GM19351 (cell line): ENCODE results near the gene CUEDC1.
A peak's percentile ranks its signal among the peaks of the same experiment; 100 is the strongest.

Experiments used
- ATAC-seq: cut with Tn5 transposase; IDR thresholded peaks from one replicate; pipeline ENCODE4 v1.9.1; 2021; ENCODE audit warnings: mild to moderate bottlenecking, moderate library complexity; ENCODE audit not compliant: unreplicated experiment

CUEDC1 gene

DNA sequence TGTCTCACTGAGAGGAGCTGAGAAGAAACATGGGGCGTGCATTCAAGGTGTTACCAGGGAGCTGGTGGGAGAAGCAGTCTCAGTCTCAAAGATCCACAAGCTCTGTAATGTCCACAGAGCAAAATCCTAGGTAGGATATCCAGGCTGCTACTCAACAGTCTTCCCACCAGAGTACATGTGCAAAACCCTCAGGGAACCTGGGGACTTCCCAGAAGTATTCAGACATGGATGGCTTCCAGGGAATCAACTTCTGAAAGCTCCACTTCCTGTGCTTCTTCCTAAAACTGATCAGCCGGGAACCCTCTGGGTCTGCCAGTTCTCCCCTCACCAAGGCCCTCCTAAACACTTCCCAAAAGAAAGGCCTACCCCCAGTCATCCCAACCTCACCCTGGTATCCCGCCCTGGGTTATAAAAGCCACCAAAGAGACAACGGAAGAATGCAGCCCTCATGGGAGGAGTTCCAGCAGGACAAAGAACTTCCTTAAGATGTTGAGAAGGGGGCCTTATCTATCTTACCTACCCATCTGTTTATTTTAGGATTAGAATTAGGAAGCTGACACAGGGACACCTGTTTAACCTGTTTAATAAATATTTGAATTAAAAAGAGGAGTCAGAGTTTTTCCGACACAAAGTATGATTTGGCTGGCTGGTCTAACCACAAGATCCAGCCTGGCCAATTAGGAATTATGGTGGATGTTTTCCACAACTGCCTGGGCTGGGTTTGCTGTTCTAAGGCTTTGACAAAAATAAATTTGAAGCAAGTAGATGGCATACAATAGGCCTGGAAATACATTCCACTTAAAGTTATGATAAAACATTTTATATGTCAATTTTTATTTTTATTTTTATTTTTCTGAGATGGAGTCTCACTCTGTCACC lies 37.0 kb downstream of the CUEDC1 start:
- ATAC-seq, result no peak

DNA sequence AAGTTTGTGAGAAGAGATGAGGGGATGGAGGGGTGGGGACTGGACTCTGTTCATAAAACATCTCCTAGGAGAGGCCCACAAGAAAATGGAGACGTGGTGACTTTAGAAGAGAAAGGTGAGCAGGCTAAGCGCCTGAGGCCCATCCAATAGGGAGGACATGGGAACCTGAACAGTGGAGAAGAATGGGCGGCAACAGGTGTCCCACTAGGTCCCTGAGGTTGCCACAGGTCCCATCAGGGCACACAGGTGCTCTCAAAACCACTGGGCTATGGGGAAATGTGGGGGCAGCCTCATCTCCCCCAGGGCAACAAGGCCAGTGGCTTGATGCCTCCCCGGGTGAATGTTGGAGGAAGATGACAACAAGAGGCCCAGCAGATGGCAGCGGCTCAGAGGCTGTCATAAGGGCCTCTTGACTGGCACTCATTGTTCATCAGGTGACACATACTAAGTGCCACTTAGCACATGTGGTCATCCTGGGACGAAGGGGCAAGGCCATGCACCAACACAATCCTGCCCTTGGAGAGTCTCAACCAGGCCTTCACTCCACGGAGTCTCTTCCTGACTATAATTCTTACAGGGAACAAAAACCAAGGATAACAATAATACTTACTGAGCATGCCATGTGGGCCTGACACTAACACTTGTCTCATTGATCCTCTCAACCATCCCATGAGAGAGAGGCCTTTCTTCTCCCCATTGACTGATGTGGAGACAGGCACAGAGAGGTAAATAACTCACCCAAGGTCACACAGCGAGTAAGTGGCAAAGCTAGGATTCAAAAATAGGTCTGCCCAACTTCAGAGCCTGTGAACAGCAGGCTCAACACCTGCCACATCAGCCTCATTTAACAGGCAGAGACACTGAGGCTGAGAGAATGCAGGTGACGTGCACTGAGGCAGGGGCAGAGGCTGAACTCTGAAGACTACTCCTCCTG lies 38.0 kb downstream of the CUEDC1 start:
- ATAC-seq, result no peak

DNA sequence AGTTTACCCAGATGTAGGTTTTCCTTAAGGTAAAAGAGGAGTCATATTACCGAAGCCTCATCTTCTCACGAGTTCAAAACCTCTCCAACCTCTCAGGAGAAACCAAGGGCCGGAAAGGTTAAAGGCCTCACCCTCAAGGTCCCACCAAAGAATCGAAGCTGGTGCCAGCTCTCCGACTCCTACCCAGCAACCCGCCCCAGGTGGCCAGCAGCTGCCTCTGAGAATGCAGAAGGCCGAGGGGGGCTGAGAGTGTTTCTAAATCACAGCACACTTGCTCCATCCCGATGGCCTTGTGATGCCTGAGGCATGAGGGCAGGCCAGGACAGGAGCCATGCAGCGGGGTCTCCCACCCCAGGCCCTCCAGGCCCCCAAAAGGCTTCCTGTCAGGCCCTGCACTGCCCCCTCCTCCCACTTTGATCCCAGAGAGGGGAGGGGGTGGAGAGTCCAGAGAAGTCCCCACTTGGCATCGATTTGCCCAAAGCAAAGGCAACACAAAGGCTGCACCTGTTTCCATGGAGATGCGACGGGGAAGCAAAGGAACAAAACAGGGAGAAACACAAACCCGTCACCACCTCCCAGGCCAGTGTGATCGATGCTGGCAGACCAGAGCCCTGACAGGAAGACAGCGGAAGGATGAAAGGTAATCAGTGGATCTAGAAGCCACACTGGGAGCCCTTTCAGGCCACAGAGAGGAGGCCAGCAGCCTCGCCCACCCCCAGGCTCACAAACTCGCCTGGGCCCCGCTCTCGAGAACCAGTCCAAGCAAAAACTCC lies 39.0 kb downstream of the CUEDC1 start:
- ATAC-seq, result no peak

DNA sequence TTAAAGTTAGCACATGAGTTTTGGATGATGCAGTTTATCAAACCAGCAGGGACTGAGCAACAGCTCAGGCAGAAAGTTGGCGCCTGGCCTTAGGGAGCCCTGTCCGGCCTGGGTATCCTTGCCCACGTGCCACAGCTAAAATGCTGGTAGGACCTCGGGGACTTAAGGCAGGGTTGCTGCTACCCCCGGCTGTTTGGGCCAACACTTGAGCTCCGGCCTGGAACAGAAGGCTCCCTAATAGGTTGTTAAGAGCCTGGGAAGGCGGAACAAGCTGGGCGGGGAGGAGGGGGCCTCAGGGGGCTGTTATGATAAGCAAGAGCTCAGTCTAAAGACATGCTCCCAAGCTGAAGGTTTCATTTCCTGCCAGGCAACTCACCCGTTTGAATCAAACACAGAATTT lies 39.7 kb downstream of the CUEDC1 start:
- no peak for ATAC-seq

- no peak for ATAC-seq
Observed at GRCh38 chr17:57914273-57915142, 40.7 kb downstream of the CUEDC1 start.

- no peak for ATAC-seq
Observed at GRCh38 chr17:57913575-57914272, 41.5 kb downstream of the CUEDC1 start.

DNA sequence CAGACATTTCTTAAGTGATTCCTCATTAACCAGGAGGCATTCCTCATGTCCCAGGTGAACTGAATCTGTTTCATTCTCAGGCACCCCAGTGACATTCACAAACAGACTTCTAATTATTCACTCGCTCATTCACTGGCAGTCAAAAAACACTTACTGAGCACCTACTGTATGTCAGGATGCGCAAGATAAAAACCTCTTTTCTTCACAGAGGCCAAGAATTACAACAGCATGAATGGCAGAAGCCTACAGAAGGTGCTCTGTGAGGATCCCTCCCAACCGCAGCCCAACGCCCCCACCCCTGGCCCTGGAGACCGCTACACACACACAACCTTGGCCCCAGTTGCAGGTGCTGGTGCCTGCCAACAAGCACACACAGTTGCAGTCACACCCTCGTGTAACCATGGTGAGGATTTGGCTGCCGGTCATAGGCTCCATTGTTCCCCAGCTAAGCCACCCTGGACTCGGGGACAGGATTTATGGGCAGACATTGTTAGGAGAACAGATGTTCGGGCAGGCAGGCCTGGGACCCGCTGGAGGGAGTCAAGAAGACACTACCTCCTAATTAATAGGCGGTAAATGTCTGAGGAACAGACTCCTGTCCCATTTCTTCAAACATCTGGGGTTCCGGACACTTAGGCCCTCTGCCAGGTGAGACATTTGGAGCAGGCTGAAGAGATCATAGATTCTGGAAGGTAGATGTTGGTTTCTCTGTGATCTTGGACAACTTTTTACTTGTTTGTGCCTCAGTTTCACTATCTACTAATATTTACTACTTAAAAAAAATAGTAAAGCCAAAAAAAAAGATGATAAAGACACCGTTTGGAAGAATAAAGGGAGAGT lies 43.2 kb downstream of the CUEDC1 start:
- ATAC-seq, result no peak

- no peak for ATAC-seq
Observed at GRCh38 chr17:57910462-57911420, 44.5 kb downstream of the CUEDC1 start.

GRCh38 chr17:57909551-57909950 lies 45.7 kb downstream of the CUEDC1 start:
- no peak for ATAC-seq

- ATAC-seq, result no peak
Observed at GRCh38 chr17:57908278-57908677, 46.9 kb downstream of the CUEDC1 start.

- no peak for ATAC-seq
Observed at GRCh38 chr17:57906910-57907309, 48.3 kb downstream of the CUEDC1 start.

DNA sequence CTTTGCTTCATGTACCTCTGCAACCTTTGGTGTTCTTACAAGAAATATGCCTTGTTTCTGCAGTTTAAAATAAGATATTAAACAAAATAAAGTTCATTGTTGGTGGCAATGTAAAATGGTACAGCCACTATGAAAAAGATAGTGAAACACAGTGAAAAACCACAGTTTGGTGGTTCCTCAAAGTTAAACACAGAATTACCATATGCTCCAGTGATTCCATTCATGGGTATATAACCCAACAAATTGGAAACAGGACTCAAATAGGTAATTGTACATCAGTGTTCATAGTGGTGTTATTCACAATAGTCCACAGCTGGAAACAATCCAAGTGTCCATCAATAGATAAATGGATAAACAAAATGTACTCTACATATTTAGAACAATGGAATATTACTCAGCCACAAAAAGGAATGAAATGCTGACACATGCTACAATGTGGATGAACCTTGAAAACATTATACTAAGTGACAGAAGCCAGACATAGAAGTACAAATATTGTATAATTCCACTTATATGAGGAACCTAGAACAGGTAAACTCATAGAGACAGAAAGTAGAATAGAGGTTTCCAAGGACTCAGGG lies 49.2 kb downstream of the CUEDC1 start:
- ATAC-seq, result no peak

DNA sequence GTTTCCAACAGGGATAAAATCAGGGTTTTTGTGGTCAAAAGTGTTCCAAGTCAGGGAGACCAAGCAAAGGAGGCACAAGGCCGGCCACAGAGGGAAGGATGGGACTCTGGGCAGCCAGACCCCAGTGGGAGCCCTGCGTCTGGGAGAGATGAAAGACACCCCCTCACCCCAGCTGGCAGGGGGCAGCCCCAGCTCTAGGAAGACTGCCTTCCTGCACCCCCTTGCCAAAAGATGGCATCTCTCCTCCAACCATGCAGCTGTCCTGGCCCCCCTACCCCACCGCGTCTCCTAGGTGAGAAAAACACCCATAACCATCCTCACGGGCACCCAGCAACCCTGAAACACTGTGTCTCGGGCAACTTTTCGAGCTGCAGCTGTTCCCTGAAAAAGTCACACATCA lies 51.3 kb downstream of the CUEDC1 start:
- no peak for ATAC-seq

DNA sequence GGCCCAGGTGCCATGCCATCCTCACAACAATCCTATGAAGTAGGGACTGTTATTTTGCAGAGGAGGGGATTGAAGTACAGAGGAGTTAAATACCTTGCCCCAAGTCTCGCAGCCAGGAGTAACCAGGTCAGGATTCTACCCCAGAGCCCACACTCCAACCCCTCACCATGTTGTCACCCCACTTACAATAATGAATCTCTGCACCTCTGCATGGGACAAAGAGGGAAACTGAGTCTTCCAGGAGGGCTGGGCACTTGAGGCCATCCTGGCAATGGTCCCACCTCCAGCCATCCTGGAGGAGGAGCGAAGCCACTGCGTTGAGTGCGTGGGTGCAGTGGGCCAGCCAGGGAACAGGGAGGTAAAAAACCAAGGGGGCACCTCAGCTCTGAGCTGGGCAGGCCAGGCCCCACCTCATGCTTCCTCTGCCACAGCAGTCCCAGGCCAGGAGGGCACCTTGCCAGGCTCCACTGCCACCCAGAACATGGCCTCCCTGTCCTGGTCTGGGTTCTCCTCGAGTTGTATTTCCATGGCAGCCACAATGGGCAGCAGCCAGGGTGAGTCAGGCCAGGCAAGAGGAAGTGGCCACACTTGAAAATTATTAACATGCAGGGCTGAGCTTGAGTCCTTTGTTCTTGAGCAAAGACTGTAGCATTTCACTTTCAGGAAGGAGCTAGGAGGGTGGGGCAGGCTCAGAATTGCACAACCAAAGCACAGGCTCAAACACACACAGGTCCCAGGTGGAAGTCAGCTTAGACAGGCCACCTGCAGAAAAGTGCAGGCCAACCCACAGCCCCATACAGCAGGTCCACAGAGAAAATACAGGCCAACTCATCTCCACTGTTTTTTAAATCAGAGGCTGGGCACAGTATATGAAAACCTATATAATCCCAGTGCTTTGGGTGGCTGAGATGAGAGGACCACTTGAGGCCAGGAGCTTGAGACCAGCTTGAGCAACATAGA lies 52.1 kb downstream of the CUEDC1 start:
- ATAC-seq, result peak; percentile 46

- peak; percentile 73 for ATAC-seq
Observed at GRCh38 chr17:57902117-57902799, 53.0 kb downstream of the CUEDC1 start.
